Astrocyte (in vitro differentiated cells and primary cell): ENCODE measurements around the gene FCER1G.

Source experiments
- CTCF ChIP-seq: IDR thresholded peaks from 2 replicates; pipeline ENCODE4 v1.5.1; 2011; ENCODE audit warnings: low read depth, mild to moderate bottlenecking, inconsistent platforms, low read length, moderate library complexity; ENCODE audit not compliant: insufficient read depth
- EZH2 ChIP-seq: IDR thresholded peaks from 2 replicates; pipeline ENCODE4 v1.6.1; 2012; ENCODE audit warnings: mild to moderate bottlenecking, low read length, inconsistent platforms; ENCODE audit not compliant: insufficient read depth

GRCh38 chr1:161192476-161193465, 22.3 kb upstream of the FCER1G start:
- TF ChIP-seq EZH2 (no peak), CTCF (peak; percentile 95)
